ENCODE results near the gene ADSS2.
"Not testable (repeated sequence)": the region's sequence is repeated elsewhere in the genome, so short reads cannot be mapped to it uniquely, and the experiment has no call there.

GRCh38 chr1:244484971-244485370, 33.3 kb upstream of the ADSS2 start:
- TF ChIP-seq, protein P1, sequence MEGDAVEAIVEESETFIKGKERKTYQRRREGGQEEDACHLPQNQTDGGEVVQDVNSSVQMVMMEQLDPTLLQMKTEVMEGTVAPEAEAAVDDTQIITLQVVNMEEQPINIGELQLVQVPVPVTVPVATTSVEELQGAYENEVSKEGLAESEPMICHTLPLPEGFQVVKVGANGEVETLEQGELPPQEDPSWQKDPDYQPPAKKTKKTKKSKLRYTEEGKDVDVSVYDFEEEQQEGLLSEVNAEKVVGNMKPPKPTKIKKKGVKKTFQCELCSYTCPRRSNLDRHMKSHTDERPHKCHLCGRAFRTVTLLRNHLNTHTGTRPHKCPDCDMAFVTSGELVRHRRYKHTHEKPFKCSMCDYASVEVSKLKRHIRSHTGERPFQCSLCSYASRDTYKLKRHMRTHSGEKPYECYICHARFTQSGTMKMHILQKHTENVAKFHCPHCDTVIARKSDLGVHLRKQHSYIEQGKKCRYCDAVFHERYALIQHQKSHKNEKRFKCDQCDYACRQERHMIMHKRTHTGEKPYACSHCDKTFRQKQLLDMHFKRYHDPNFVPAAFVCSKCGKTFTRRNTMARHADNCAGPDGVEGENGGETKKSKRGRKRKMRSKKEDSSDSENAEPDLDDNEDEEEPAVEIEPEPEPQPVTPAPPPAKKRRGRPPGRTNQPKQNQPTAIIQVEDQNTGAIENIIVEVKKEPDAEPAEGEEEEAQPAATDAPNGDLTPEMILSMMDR (IDR thresholded peaks at IDR 0.05; ENCODE audit: extremely low read depth in 1 of 2, insufficient read depth in 1 of 2, low read depth in 1 of 2, low read length in 2 of 2): not testable (repeated sequence)
- TF ChIP-seq POLR2A (IDR thresholded peaks at IDR 0.05; ENCODE audit: low read depth, low read length); POLR2AphosphoS5 (IDR thresholded peaks at IDR 0.05; ENCODE audit: insufficient read depth, low read depth, low read length): not testable (repeated sequence)
- TF ChIP-seq, protein P2, sequence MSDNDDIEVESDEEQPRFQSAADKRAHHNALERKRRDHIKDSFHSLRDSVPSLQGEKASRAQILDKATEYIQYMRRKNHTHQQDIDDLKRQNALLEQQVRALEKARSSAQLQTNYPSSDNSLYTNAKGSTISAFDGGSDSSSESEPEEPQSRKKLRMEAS (IDR thresholded peaks at IDR 0.05; ENCODE audit: insufficient read depth, insufficient read length): not testable (repeated sequence)
